Fibroblast of skin of left quadriceps (primary cell): ENCODE data around the gene MTREX.

Source experiments
- DNase-seq, 2 experiments: peaks; one replicate each; pipeline ENCODE4 v3.0.0-alpha.2; 2013; ENCODE audit warnings: low read depth in 2 of 2

Gene MTREX

GRCh38 chr5:55471468-55471867 is 163.7 kb downstream of the MTREX start:
- DNase-seq: no peak

GRCh38 chr5:55472642-55473041 is 164.9 kb downstream of the MTREX start:
- DNase-seq: no peak
